Adrenal gland (tissue), 5 donors: ENCODE data around the gene CCDC57.

Experiments used
- POLR2A ChIP-seq, 2 donors: fragments of 450-650 bp; IDR thresholded peaks; one replicate each; pipeline ENCODE4 v1.6.1; 2017; ENCODE audit warnings: antibody characterized with exemption in 2 of 2, mild to moderate bottlenecking in 2 of 2, moderate library complexity in 1 of 2
- TF ChIP-seq, protein P1 (sequence below), 6 experiments: fragments of 450-650 bp in 4 of 6; fragments of 200-600 bp in 2 of 6; sonication (generic) in 1 of 6; IDR thresholded peaks; 1 replicate in 5 of 6; 2 replicates in 1 of 6; pipeline versions ENCODE4 v1.5.1 to v1.8.0; 2016 to 2021; ENCODE audit warnings: antibody characterized with exemption in 6 of 6, mild to moderate bottlenecking in 2 of 6, moderate library complexity in 1 of 6
- donor health status: DM: no; HTN: no; CAD: no.

- TF ChIP-seq, protein P1, sequence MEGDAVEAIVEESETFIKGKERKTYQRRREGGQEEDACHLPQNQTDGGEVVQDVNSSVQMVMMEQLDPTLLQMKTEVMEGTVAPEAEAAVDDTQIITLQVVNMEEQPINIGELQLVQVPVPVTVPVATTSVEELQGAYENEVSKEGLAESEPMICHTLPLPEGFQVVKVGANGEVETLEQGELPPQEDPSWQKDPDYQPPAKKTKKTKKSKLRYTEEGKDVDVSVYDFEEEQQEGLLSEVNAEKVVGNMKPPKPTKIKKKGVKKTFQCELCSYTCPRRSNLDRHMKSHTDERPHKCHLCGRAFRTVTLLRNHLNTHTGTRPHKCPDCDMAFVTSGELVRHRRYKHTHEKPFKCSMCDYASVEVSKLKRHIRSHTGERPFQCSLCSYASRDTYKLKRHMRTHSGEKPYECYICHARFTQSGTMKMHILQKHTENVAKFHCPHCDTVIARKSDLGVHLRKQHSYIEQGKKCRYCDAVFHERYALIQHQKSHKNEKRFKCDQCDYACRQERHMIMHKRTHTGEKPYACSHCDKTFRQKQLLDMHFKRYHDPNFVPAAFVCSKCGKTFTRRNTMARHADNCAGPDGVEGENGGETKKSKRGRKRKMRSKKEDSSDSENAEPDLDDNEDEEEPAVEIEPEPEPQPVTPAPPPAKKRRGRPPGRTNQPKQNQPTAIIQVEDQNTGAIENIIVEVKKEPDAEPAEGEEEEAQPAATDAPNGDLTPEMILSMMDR (IDR thresholded peaks at IDR 0.05) = no peak
- no peak for TF ChIP-seq POLR2A (IDR thresholded peaks at IDR 0.05)
Observed at GRCh38 chr17:82055965-82056728, 156.5 kb downstream of the CCDC57 start.
